GM19099 (cell line): Measurements from ENCODE around the gene CD74.

Experiments used
- POLR2A ChIP-seq: IDR thresholded peaks from 3 replicates; pipeline ENCODE4 v1.6.1; 2011; ENCODE audit warnings: low read depth; ENCODE audit not compliant: insufficient read length; ENCODE audit errors: extremely low read depth

The CD74 gene

DNA sequence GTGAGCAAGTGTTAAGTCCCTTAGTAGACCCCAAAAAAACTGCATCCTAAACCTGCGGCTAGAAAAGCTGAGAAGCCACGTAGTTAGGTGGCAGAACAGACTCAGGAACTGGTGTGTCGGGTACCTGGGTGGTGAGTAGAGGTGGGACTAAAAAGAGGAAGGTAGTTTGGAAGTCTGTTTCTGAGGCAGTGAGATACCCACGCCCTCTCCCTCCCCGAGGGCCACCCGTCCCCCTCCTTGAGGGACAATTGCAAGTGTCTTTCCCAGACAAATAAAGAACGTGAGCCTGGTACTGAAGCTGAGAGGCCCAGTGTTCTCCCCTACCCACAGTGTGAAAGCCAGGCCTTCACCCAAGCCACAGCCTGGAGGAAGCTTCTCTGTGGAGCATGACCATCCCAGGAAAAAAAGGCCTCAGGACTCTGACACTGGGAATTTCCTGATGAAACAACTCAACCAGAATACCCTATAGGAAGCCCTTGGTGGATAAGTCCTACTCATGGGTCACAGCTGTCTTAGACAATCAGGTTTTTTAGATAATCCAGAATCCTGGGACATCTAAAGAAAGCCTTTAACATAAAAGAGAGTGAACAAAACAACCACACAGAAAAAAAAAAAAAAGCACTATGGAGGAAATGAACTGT lies 7.0 kb upstream of the CD74 start:
- TF ChIP-seq POLR2A = no peak

DNA sequence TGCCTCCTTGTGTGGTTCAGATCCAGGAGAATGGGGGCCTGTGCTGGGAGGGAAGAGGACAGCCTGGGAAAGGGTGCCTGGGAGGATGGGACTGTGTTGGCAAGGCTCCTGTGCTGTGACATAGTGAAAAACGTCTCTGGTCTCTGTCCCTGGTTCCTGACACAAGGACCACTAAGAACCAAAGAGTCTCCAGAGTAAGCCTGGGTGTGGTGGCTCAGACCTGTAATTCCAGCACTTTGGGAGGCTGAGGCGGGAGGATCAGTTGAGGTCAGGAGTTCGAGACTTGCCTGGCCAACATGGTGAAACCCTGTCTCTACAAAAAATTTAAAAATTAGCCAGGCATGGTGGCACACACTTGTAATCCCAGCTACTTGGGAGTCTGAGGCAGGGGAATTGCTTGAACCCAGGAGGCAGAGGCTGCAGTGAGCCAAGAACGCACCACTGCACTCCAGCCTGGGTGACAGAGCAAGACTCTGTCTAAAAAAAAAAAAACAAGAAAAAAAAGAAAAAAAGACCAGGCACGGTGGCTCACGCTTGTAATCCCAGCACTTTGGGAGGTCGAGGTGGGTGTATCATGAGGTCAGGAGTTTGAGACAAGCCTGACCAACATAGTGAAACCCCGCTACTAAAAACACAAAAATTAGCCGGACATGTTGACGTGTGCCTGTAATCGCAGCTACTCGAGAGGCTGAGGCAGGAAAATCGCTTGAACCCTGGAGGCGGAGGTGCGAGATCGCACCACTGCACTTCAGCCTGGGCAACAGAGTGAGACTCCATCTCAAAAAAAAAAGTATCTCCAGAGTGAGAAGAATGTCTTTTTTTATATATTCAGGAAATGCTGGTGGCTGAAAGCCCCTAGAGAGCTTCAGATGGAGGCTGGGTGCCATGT lies 1.4 kb upstream of the CD74 start:
- TF ChIP-seq POLR2A = peak; percentile 5

DNA sequence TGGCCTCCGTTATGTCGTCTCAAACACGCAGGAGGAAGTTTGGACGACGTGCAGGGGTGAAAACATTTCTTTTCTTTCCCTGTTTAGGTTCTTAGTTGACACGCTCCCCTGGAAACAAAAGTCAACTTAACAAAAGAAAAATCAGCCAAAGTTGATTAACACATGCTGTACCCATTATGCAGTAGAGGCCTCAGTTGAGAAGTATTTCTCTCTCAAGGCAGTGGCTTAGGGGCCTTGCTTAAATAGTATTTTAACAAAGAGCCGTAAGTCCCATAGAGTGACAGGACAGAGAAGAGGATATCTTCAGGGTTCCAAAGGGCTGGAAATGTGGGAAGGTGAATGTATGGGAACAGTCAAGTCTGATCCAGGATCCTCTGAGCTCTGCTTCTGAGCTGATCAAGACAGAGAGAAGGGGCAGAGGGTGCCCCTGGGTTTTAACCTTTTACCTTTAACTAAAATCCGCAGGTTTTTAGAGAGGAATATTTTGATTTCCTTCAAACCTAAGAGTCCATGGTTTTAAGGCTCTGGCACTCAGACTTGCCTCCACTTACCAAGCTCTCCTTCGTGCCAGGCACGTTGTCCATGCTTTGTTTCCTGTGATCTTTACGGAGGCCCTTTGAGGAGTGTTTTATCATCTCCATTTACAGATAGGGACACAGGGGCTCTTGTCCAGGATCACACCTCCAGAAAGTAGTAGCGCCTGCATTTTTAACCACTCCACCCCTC lies 629 bp upstream of the CD74 start:
- no peak for TF ChIP-seq POLR2A

DNA sequence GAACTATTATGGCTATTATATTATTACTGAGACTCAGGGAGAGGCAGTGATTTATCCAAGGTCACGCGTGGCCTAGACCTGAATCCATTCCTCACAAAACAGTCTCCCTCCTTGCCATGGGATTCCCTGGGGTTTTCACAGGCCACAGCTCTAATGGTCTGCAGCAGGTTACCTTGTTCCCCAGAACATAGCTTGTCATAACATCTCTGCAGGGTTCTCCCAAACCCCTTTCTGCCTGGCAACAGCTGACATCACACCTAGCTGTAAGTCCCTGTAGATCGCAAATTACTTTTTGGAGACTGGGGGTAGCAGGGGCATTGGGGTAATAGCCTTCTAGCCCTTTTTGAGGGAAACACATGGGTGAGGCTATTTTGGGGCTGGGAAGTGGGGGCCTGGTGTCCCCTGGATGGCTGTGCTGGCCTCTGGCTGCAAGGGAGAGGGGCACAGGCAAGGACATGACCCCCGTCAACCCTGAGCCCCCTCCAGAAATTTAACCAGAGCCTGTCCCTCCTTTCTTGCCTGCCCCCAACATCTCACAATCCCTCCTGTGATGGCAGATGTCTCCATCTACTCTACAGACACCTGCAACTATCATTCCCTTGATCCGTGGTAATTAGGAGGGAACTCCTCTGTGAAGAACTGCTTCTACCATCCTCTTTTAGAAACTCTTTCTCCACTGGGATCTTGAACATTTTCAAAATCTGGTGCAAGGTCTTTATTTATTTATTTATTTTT lies 1.3 kb downstream of the CD74 start:
- peak; percentile 62 for TF ChIP-seq POLR2A

DNA sequence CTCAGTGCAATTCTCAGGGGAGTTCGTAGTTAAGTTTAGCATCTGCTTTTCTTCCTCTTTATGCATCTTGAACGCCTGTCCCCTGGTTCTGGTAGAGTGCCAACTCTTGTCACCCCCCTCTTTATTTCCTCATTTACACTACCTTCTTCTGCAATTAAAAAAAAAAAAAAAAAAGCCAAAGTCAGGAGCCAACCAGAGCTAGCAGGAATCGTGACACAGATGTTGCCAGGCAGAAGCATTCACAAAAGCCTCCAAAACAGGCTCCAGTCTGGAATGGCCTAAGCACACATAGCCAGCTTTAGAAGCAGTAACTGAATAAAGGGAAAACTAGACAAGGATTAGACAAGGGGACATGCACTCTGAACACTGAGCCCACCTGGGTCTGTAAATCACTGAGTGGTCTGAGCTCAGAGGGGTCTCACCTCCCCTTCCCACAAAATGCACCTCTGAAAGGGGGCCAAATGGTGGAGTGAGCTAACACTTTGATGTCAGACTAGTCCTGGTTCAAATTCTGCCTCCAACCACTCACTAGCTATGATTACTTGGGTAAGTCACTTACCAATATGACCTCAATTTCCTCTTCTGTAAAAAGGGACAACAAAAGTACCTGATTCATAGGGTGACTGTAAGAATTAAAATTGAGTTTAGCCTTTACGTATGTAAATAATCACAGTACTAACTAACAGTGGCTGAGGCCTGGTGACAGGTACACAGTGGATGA lies 2.0 kb downstream of the CD74 start:
- TF ChIP-seq POLR2A = peak; percentile 32

DNA sequence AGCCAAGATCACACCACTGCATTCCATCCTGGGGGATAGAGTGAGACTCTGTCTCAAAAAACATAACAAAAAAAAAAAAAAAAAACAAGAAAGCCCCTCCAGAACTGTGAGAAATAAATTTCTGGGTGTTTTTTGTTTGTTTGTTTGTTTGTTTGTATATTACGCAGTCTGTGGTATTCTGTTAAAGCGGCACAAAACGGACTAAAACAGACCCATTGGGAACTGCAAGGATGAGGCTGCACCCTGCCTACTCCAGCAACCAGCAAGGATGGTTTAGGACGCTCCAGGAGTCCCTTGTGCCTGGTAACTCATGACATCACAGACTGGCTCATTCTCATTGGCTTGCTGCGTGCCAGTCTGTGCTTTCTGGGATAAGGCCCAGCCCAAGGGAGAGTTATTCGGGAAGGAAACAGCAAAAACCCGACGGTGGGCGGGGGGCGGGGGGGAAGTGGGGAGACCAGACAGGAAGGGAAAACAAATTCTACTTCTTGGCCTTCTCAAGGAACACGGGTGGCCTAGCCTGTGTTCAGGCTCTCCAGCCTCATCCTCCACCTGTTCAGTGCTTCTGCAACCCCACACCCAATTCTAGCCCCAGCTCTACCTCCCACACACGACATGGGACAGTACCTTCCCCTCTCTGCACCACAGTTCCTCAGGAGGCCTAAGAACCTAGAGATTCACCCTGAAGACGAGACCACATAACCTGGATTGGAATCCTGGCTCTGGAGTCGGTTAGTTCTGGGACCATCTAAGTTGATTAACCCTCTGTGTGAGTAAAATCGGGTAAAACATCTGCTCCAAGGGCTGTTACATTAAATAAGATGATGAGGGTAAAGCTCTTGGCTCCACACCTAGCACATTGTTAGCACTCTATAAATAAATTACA lies 2.8 kb downstream of the CD74 start:
- TF ChIP-seq POLR2A = peak; percentile 83

DNA sequence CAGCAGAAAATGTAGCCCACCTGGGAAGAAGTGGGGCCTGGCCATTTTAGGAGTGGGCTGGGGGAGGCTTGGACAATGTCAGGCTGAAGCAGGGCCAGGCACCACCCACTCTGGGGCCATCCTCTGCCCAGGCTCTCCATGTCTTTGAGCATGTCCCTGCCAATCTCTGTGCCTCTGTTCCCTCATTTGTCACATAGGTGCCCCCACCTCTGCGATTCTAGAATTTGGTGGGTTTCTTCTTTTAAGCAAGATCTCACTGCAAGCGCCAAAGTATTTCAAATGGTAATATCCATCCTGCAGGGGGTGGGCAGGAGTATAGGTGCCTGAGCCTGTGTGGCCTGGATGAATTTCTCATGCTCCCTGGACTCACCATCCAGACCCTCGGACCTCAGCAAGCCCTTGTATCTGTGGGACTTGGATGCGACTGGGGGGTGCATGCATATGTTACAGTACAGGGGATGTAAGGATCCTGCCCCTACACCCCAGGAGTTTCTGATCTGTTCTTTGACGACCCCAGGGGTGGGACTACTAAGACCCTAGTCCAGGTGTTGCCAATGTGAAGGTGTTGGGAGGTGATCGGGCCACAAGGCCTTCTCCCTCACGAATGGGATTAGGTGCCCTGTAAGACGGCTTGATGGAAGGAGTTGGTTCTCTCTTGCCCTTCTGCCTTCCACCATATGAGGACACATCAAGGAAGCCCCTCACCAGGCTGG lies 4.3 kb downstream of the CD74 start:
- peak; percentile 66 for TF ChIP-seq POLR2A

DNA sequence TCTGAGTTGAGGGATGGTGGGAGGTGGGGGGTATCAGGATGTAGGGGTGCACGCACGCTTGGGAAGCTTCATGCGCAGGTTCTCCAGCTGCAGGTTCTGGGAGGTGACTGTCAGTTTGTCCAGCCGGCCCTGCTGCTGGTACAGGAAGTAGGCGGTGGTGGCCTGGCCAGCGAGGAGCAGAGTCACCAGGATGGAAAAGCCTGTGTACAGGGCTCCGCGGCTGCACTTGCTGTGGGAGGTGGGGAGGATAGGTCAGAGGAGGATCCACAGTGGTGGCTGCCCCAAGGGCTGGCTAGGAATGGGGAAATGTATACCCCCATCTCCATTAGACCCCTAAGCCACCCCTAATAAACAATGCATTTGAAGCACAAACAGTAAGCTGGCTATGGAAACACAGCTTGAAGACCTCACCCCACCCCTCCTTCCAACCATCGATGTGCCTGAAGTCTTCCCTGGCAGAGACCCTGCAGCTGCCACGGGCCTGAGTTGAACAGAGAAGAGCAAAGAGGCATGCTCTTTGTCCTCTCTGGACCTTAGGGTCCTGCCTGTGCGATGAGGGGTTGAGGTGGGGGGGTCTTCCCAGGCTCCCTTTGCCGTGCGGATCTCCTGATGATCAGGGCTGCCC lies 5.5 kb downstream of the CD74 start:
- TF ChIP-seq POLR2A = peak; percentile 71

DNA sequence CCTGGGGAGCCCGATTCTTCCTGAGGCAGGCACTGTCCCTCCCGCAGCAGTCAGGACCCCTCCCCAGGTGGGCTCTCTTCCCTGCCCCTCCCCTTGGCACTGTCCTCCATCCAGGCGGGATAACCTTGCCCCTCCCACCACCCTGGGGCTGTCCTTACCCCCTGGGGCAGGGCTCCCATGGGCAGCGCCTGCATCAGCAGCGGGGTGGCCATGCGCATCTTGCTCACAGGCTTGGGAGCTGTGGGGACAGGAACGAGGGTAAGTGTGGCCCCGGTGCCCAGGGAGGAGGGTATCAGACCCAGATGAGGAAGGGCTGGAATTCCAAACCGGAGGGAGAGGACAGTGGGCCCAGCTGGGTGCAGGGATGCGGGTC lies 6.0 kb downstream of the CD74 start:
- no peak for TF ChIP-seq POLR2A

DNA sequence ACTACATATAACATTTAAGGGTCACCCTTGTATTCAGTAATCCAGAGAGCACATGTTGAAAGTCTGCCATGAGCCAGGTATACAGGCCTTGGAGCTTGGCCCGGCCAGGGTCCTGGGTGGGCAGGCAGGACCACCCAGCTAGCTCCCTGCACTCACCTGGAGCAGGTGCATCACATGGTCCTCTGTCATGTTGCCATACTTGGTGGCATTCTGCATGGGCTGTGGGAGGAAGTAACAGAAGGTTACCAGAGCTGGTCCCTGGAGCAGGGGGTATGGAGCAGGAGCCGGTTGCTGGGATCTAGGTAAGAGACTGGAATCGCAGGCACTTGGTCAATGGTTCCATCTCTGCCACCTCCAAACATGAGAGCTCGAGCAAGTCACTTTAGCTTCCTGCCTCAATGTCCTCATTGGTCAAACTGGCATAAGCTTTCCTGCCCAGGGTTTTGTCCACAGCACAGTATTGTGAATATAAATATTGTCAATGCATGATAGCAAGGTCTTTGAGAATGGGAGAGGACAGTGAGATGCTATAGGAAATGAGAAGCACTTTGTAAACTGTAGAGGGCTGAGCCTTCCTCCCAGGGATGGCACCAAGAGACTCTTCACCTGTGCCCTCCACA lies 6.5 kb downstream of the CD74 start:
- TF ChIP-seq POLR2A = peak; percentile 67

DNA sequence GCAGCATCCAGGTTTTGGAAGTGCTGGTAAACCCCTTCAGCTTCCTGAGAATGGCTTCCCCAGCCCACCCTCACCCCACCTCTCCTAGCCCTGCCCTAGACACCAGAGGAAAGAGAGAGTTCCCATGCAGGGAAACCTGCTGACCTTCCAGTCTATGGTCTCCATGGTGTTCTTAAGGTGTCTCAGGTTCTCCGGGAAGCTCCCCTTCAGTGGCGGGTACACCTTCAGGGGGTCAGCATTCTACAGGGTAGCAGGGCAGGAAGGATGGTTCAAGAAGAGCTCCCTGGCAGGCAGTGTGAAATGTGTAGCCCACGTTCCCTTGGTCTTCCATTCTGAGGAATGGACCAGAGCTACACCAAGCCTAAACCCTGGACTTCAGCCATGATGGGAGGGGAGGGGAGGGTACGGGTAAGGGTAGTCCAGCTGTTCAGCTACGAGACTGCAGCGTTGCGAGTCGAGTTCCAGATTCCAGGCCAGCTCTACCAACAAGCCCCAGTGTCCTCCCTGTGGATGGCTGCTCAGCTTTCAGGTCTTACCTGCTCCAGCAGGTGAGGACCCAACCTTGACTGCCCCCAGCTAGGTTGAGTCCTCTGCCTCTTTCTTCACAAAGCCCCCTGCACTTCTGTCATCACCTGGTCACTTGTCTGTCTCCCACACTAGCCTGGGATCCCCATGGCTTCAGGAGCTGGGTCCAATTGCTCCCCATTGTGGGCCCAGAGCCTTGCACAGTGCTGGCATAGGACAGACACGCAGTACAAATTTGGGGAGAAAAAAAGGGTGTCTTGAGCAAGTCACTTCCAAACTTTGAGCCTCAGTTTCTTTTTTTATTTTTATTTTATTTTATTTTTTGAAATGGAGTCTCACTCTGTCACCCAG lies 7.5 kb downstream of the CD74 start:
- peak; percentile 80 for TF ChIP-seq POLR2A
